ENCODE measurements around the gene KPNA4.
"Not testable (repeated sequence)": the region's sequence is repeated elsewhere in the genome, so short reads cannot be mapped to it uniquely, and the experiment has no call there.

Gene KPNA4

DNA sequence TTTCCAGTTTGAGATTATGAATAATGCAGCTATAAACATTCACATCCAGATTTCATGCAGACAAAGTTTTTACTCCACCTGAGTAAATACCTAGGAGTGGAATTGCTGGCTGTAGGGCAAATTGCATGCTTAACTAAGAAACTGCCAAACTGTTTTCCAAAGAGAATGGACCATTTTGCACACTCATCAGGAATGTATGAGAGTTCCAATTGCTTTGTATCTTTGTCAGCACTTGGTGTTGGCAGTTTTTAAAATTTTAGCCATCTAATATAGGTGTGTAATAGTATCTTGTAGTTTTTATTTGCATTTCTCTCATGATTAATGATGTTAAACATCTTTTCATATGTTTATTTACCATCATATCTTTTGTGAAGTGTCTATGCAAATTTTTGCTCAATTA is 75.2 kb downstream of the KPNA4 start:
- DNase-seq (ENCODE audit: low read depth) = no peak

DNA sequence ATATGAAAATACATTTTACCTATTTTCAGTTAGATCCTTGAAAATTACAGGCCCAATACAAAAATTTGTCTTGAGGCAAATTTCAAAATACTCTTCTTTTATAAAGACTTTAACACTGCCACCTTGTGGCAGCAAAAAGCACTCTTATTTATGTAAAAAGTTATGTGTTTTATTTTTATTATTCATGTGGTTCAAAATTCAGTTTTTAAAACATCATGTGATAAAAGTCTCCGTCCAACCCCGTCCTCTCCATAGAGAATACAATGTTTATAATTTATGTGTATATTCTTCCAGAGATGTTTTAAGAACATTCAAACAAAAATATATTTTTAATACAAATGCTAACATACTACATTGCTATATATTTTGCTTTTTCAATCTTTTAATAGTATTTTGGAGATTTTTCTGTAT is 78.9 kb downstream of the KPNA4 start:
- no peak for DNase-seq (ENCODE audit: low read depth)

DNA sequence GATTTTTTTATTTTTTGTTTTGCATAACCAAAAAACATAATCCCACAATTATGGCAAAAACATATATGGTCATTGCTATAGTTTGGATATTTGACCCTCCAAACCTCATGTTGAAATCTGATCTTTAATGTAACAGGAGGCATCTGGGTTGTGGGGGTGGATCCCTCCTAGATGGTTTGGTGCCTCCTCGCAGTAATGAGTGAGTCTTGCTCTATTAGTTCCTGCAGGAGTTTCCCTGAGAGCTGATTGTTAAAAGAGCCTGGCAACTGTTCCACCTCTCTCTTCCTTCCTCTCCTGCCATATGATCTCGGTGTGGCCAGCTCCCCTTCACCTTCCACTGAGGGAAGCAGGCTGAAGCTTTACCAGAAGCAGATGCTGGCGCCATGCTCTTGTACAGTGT is 82.6 kb downstream of the KPNA4 start:
- DNase-seq (ENCODE audit: low read depth) = no peak

DNA sequence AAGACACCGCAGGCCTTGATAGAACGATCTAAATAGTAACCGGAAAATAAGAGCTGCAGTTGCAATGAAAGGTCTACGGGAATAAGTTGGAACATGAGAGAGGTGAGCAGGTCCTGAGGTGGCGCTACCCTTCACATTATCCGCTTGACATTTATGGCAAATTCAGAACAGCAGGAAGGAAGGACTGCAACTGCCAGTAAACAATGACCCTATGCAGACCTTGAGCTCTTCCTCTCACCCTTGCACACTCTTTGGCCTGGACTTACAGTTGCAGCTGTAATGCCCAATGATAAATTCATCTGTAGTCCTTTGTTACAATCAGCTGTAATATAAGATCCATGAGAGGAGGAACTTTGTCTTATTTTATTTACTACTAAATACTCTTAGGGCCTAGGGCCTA is 83.5 kb downstream of the KPNA4 start:
- DNase-seq (ENCODE audit: low read depth) = no peak

DNA sequence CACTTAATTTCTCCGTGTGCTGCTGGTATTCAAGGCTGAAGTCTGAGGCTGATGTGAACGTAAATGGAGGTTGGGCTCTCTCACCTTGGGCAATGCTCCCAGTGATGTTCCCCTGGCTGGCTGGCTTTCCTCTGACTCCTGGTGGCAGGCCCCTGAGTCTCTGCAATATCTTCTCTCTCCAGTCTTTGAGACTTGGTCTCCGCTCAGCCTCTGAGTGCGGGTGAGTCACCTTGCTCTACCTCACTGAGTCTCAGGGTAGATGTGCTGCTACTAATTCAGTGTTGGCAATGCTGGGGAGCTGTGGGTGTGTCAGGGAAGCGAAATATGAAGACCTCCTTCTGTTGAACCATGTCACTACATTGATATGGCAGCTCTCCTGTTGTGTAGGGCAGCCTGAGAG is 84.4 kb downstream of the KPNA4 start:
- DNase-seq (ENCODE audit: low read depth) = no peak

DNA sequence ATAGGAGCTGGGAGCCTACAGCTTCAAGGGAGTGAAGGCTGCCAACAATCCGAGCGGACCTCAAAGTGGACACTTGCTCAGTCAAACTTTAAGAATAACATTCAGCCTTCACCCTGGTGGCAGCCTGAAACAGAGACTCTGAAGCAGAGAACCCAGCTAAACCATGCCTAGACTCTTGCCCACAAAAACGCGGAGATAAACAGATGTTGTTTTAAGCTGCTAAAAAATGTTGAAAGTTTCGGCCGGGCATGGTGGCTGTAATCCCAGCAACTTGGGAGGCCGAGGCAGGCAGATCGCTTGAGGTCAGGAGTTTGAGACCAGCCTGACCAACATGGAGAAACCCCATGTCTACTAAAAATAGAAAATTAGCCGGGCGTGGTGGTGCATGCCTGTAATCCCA is 86.0 kb downstream of the KPNA4 start:
- DNase-seq (ENCODE audit: low read depth) = no peak

DNA sequence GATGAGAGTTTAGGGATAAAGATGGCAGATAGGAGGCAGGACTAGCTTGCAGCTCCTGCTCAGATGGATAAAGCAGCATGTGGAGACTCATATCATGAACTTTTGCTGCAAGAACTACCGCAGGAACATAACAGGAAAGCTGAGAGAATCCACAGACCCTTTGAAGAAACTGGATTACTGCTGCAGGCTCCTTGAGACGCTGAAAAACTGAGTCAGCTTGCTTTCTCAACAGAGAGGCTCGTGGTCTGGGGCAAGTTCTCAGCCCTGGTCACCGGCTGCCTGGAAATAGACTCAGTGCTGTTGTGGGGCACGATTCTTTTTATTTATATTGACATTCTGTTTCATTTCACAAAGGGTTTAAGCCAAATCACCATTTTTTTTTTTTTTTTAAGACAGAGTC is 87.0 kb downstream of the KPNA4 start:
- no peak for DNase-seq (ENCODE audit: low read depth)

DNA sequence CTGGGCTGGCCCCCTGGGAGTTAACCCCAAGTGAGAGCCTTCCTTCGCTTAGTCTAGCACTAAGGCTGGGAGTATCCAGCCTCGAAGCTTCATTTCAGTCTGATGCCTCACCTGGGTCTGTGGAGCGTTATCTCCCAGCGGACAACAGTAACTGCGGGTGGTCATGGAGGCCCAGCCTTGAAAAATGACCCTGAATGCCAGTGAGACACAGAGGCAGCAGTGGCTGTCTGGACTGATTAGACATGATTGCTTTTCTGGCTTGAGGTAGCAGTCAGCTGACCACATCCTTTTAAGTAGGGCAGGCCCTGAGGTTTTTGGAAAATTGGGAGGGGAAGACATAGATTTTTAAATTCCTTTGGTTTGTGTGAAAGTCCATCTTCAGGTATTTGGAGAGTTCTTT is 87.6 kb downstream of the KPNA4 start:
- DNase-seq (ENCODE audit: low read depth) = no peak

DNA sequence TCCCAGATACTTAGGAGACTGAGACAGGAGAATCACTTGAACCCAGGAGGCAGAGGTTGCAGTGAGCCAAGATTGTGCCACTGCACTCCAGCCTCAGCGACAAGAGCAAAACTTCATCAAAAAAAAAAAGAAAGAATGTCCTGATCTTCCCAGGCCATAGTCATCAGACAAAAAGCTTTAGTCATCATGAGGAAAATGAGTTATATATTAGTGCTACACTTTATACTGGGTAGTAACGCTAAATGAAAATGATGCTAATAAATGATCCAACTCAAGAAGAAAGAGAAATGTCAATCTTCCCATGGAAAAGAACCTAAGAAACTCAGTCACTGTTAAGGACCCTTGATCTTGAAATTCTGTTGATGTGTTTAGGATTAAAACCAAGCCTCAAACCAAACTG is 89.5 kb downstream of the KPNA4 start:
- DNase-seq (ENCODE audit: low read depth) = no peak

DNA sequence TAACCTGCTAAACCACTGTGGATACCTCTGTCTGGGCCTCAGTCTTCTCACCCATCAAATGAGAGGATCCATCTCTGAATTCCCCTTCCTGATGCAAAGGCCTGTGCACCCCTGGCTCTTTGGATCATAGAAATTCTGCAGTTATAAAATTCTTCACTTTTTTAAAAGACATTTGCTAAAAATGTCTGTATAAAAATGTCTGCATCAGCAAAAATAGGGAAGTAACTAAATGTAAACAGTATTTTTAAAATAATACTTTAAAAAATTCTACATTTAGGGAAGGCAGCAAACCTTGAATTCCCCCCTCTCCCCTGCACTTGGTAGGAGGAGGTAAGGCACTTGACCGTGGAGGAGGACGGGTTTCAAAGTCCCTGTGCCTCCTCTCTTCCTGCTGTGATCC is 90.2 kb downstream of the KPNA4 start:
- DNase-seq (ENCODE audit: low read depth) = no peak

DNA sequence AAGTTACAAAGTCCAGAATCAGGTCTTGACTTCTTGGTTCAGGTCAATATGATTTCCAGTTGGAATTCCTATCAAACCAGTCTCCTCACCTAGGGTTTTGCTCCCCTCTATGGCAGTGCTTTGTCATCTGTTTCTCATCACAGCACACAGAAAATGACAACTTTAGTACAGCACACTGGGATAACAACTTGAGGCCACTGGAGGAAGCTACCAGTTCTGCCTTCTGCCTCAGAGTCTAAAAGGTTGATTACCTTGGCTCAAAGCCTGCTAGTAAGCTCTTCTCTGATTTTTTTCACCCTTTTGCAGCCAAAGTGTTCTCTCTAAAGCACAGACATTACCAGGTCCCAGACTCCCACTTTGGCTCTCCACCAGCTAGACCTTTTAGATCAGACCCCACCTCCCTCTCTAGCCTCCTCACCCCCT is 90.9 kb downstream of the KPNA4 start:
- DNase-seq (ENCODE audit: low read depth) = no peak

DNA sequence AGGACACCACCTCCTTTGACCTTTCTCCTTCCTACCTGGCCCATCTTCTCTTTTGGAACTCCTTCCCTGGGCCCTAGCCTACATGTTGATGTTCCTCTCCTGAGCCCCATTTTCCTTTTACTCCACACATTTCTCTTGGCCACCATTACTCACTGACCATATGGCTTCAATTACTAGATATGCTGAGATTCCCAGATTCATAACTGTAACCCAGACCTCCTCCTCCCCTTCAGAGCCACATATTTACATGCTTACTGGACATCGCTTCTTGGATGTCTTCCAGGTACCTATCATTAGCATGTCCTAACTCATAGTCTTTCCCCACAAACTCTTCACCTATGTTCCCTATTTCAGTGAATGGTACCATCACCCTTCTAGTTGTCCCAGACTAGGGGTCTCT is 91.4 kb downstream of the KPNA4 start:
- no peak for DNase-seq (ENCODE audit: low read depth)

DNA sequence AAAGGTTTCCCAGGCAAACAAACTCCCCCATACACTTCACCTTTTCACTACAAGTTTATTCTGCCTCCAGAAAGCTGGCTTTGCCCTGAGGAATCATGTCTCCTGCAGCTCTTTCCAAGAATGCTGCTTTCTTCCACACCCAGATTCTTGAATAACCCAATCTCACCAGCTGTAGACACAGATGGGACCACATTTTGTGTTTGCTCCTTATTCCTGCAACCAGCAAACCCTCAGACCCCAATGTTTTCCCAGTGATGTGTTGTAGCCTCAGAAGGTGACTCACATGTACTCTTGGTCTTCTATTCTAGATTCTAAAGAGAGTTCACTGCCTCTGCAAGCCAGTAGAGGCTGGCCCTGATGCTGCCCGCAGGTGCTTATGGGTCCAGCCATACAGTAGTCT is 92.2 kb downstream of the KPNA4 start:
- DNase-seq (ENCODE audit: low read depth) = no peak

DNA sequence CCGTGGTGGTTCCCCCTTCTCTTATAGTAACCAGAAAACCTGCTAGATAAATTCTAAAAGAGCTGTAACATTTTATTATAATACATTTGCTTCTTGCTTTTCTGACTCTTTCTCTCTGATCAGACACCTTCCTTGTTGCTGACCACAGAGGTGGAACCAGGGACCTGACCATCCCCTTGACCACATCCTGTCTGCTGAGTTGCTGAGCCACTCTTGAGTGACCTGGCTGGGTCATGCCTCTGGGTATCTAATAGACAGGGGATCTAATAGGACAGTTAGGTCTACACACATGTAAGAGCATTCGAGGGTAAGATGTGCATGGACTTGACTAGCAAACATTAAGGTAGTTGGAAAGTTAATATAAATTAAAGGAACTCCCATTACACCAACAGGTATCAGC is 93.0 kb downstream of the KPNA4 start:
- no peak for DNase-seq (ENCODE audit: low read depth)

DNA sequence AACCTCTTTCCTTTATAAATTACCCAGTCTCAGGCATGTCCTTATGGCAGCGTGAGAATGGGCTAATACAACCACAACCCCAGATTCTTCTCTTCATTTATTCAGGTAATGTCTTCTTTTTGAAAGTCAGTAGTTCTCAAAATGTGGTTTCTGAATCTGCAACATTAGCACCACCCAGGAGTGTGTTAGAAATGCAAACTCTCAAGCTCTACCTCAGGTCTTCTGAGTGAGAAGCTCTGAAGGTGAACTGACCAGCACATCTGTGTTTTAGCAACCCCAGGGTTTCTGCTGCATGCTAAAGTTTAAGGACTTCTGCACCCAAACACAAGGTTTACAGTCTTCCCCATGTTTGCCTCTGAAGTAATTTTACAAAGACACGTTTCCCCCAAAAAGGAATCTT is 93.5 kb downstream of the KPNA4 start:
- no peak for DNase-seq (ENCODE audit: low read depth)

DNA sequence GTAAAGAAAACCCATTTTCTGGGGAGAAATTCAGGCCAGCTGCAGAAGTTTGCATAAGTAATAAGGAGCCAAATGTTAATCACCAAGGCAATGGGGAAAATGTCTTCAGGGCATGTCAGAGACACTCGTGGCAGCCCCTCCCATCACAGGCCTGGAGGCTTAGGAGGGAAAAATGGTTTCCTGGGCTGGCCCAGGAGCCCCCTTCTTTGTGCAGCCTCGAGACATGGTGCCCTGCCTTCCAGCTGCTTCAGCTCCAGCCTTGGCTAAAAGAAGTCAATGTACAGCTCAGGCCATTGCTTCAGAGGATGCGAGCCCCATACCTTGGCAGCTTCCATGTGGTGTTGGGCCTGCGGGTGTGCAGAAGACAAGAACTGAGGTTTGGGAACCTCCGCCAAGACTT is 95.2 kb downstream of the KPNA4 start:
- no peak for DNase-seq (ENCODE audit: low read depth)

DNA sequence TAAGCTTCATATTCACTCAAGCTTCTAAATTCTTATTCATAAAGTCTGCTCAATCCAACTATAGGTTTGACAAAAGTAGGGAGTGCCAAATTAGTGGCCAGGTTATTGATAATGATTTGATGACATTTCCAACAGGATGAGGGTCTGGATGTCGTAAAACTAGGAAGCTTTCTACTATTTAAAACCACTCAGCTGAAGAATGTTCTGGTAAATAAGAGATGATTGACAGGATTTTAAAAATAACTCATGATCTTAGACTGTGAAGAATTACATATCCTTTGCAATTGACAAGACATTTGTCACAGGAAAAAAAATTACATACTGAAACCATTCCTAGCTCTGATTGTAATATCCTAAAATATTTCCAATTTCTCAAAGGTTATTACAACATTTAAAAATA is 100.4 kb downstream of the KPNA4 start:
- no peak for DNase-seq (ENCODE audit: low read depth)

DNA sequence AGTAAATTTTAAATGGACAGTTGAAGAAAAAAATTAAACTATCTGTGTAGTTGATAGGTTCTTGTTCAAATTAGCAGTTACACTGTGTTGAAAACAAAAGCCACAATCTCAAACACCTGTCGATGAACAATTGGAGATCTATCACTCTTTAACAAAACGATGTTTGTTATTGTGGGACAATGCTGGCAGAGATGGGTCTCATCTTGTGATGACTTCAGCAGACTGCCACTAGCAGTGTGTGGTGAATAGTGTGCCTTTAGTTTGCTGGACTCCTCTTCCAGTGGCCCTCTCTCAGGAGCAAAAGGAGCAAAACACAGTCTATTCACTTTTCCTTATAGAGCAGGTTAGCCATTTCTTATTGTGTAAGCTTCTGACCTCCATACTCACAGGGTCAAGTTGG is 101.0 kb downstream of the KPNA4 start:
- DNase-seq (ENCODE audit: low read depth) = no peak

DNA sequence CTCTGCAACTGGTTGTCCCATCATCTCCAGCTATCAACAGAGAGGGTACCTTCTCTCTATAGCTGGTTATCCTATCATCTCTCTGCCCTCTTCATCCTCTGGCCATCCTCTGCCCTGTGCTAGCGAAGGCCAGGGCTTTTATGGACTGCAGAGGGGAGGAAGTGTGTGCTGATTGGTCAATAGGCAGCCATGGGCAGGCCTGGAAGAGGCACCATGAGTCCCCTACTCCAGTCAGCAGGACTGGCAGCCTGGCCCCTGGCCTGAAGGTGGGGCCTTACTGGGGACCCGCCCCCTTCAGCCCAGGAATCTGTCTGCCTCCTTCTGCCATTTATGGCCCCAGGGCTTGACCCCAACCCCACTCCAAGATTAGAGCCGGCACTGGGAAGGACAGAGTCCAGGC is 105.3 kb downstream of the KPNA4 start:
- no peak for DNase-seq (ENCODE audit: low read depth)

DNA sequence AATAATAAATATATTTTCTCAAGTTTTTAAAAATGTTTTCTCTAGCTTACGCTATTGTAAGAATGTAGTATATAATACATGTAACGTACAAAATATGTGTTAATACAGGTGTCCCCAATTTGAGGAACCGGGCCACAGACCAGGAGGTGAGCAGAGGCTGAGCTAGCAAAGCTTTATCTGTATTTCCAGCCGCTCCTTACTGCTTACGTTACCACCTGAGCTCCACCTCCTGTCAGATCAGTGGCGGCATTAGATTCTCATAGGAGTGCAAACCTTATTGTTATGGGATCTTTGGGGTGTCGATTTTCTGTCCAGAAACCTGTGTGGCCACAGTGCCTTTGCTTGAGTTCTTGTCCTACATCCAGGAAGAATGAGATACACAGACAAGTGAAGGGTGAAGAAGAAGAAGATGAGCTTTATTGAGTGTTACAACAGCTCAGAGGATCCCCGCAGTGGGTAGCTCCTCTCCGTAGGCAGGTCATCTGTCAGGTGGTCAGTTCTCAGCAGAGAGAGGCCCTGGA is 105.9 kb downstream of the KPNA4 start:
- no peak for DNase-seq (ENCODE audit: low read depth)

DNA sequence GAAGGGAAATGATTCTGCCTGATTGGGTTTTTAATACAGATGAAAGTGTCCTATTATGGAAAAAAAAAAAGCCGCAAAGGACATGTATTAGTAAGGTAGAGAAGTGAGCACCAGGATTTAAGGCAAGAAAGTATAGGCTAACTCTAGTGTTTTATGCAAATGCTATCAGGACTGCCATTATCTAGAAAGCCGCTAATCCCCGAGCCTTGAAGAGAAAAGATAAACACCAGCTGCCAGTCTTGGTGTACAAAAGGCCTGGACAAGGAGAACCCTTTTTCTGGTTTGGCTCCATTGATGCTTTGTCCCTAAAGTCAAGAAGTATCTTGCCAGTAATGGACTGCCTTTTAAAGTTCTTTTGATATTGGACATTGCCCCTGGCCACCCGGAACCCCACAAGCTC is 107.2 kb downstream of the KPNA4 start:
- DNase-seq (ENCODE audit: low read depth) = no peak

DNA sequence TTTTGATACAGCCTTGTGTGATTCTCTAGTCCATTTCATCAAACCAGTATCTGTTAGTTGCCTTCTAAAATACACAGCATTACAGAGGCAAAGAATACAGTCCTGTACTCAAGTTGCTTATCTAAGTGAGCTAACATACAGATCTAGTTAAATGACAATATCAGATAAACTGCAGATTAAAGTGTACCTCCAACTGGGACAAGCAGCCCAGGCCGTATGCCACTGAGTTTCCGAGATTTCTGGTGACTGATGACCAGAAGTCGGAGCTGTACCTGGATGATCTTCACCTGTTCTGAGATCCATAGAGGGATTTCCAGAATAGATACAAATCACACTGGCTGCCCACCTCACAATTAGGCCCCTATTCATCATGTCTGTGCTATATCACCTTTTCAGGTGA is 109.5 kb downstream of the KPNA4 start:
- no peak for DNase-seq (ENCODE audit: low read depth)

DNA sequence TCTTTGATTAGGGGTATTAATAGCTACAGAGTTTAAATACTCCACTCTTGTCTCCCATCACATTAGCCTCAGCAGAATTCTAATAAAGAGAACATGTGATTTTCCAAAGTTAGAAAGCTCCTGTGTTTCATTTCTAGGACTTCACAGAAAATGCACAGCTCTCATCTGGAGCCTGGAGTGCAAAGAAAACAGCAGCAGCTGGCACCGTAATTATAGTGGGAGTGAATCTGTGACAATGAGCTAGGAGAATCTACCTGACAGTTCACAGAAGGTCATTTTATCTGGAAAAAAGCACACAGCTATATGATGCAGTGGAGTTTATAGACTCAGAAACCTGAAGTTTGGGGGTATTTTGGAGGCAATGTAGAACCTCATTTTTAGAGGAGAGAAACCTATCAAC is 110.4 kb downstream of the KPNA4 start:
- no peak for DNase-seq (ENCODE audit: low read depth)

DNA sequence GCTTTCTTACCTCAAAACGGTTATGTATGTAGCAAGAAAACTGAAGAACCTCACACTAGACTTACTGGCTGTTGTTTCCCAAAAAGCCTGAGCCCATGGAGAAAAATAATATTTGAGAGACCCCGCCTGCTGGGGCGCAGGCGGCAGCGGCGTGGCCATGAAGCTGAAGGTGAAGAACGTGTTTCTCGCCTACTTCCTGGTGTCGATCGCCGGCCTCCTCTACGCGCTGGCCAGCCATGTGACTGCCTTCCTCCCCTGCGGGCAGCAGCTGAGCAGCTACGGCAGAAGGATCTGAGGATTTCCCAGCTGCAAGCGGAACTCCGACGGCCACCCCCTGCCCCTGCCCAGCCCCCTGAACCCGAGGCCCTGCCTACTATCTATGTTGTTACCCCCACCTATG is 113.1 kb downstream of the KPNA4 start:
- DNase-seq (ENCODE audit: low read depth) = not testable (repeated sequence)

DNA sequence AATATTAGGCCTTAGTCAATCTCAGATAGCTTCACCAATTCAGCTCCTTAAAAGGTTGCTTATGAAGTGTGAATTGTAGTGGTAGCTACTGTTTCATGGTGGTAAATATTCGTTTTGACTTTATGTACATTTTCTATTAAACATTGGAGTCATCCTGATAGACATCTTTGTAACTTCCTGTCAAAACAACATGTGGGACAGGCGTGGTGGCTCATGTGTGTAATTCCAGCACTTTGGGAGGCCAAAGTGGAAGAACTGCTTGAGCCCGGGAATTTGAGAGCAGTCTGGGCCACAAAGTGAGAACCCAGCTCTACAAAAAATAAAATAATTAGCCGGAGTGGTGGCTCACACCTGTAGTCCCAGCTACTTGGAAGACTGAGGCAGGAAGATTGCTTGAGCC is 113.8 kb downstream of the KPNA4 start:
- DNase-seq (ENCODE audit: low read depth) = no peak
